ENCODE measurements around the gene JMJD1C.
A peak's percentile ranks its signal among the peaks of the same experiment; 100 is the strongest.

Gene JMJD1C

GRCh38 chr10:63206997-63207811, 258.6 kb downstream of the JMJD1C start:
- H3K4me3 ChIP-seq (ENCODE audit: low read length): no peak overlapping the region; the same call in 1 of the 2 replicates
- TF ChIP-seq ZNF274 (IDR thresholded peaks at IDR 0.05; ENCODE audit: low read depth, low read length): no peak

GRCh38 chr10:63206576-63206975, 259.2 kb downstream of the JMJD1C start:
- no peak overlapping the region for H3K4me3 ChIP-seq (ENCODE audit: low read length)
- no peak for TF ChIP-seq ZNF274 (IDR thresholded peaks at IDR 0.05; ENCODE audit: low read depth, low read length)

DNA sequence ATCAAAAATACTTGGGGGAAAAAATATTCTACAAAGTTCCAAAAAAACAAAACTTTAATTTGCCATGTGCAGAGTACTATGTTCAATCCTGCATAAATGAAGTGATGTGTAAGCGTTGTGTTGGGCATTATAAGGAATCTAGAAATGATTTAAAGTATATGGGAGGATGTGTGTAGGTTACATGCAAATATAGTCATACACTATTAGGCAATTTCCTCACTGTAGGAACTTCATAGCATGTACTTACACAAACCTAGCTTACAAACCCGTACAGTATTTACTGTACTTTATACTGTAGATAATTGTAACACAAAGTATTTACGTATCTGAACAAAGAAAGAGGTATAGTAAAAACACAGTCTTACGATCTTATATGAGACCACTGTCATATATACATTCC, 260.4 kb downstream of the JMJD1C start:
- no peak overlapping the region for H3K4me3 ChIP-seq (ENCODE audit: low read length)
- TF ChIP-seq ZNF274 (IDR thresholded peaks at IDR 0.05; ENCODE audit: low read depth, low read length): no peak

DNA sequence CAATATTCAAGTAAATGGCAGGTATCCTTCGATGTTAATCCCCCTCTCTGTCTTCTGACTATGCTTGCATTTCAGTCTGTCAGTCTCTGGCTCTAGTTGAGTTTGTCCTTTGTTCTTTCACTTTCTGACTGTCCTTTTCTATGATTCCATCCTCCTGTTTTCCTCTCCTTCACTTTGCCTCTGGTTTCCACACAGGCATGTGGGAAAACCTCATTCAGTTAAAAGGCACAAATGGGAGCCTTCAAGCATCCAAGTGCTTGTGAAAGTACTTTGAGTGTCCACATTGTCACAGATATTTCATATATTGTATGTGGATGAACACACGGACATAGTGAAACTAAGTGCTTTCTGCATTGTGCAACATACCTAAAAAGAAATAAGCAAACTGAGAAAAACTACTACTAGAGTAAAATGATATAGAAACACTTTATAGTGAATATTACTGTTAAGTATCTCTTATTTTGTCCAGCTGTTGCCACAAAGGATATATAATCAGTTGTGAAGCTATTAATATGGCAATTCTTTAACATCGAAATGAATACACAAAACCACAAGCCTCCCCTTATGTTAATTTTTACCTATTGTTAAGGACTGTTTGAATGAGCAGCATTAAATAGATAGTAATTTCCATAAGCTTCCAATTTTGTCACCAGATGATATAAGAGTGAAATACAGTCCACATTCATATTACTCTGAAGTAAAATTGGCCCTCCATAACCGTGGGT, 260.9 kb downstream of the JMJD1C start:
- peak overlapping the region; percentile 49 for H3K4me3 ChIP-seq (ENCODE audit: low read length)
- TF ChIP-seq ZNF274 (IDR thresholded peaks at IDR 0.05; ENCODE audit: low read depth, low read length): no peak

GRCh38 chr10:63201118-63201517, 264.7 kb downstream of the JMJD1C start:
- TF ChIP-seq ZNF274 (IDR thresholded peaks at IDR 0.05; ENCODE audit: low read depth, low read length): no peak

GRCh38 chr10:63200431-63200830, 265.3 kb downstream of the JMJD1C start:
- TF ChIP-seq ZNF274 (IDR thresholded peaks at IDR 0.05; ENCODE audit: low read depth, low read length): no peak
- no peak overlapping the region for H3K4me3 ChIP-seq (ENCODE audit: low read length)

More at GRCh38 chr10:63201118-63201517, 264.7 kb downstream of the JMJD1C start:
- H3K4me3 ChIP-seq (ENCODE audit: low read length): no peak overlapping the region

DNA sequence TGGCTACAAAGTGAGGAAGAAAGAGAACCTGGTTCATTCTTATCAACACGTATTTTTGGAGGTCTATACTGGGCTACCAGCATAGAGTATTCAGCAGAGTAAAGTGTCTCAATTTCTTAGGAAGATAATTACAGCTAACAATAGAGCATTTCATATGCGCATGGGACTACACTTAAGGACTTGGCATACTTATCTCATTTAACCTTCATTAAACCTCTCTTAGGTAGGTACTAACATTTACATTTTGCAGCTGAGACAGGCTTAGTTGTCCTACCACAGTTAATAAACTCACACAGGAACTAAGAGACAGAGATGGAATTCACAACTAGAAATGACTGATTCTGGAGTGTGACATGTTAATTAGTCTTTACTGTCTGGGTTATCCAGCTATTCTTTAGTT, 266.1 kb downstream of the JMJD1C start:
- no peak for TF ChIP-seq ZNF274 (IDR thresholded peaks at IDR 0.05; ENCODE audit: low read depth, low read length)
- H3K4me3 ChIP-seq (ENCODE audit: low read length): no peak overlapping the region

- H3K4me3 ChIP-seq (ENCODE audit: low read length): no peak overlapping the region
- no peak for TF ChIP-seq ZNF274 (IDR thresholded peaks at IDR 0.05; ENCODE audit: low read depth, low read length)
These were observed 268.3 kb downstream of the JMJD1C start for GRCh38 chr10:63197344-63198092.

DNA sequence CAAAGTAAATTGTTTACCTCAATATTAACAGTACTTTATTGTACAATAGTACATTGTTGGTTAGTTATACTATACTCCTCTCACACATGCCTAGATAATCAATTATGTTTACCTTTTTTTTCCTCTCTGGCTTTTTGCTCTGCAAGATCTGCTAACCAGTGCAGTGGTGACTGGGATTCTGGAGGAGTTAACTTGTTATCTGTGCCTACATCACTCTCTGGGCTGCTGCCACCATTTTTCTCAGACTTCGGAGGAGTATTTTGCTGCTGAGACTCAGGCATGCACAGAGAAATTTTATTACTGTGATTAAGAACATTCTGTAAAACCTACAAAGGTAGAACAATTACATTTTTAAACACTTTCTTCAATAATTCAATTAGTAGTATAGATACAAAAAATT, 273.0 kb downstream of the JMJD1C start:
- no peak overlapping the region for H3K4me3 ChIP-seq (ENCODE audit: low read length)
- no peak for TF ChIP-seq ZNF274 (IDR thresholded peaks at IDR 0.05; ENCODE audit: low read depth, low read length)

GRCh38 chr10:63175534-63175933, 290.2 kb downstream of the JMJD1C start:
- no peak for TF ChIP-seq ZNF274 (IDR thresholded peaks at IDR 0.05; ENCODE audit: low read depth, low read length)
- H3K4me3 ChIP-seq (ENCODE audit: low read length): no peak overlapping the region

DNA sequence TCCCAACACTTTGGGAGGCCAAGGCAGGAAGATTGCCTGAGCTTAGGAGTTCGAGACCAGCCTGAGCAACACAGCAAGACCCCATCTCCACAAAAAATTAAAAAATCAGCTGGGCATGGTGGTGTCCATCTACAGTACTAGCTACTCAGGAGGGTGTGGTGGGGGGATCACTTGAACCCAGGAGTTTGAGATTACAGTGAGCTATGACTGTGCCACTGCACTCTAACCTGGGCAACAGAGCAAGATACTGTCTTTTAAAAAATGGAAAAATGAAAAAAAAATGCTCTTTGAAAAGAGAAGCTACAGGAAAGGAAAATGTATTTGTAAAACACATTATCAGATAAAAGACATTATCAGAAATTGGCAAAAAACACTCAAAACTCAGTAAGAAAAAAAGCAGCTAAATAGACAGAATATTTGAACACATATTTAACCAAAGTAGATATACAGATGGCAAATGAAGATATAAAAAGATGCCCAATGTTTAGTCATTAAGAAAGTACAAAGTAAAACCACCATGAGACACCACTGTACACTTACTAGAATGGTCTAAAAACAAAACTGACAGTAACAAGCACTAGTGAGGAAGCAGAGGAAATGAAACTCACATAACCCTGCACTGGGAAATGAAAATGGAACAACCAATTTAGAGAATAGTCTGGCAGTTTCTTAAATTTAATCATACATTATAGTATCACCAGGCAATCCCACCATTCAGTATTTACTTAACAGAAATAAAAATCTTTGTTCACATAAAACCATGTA, 292.1 kb downstream of the JMJD1C start:
- TF ChIP-seq ZNF274 (IDR thresholded peaks at IDR 0.05; ENCODE audit: low read depth, low read length): no peak
- peak overlapping the region; percentile 52; the same call in 1 of the 2 replicates for H3K4me3 ChIP-seq (ENCODE audit: low read length)

- H3K4me3 ChIP-seq (ENCODE audit: low read length): no peak overlapping the region
- TF ChIP-seq ZNF274 (IDR thresholded peaks at IDR 0.05; ENCODE audit: low read depth, low read length): no peak
These were observed 293.9 kb downstream of the JMJD1C start for GRCh38 chr10:63171926-63172325.

GRCh38 chr10:63171255-63171855, 294.4 kb downstream of the JMJD1C start:
- TF ChIP-seq ZNF274 (IDR thresholded peaks at IDR 0.05; ENCODE audit: low read depth, low read length): no peak

More at GRCh38 chr10:63171255-63171855, 294.4 kb downstream of the JMJD1C start:
- no peak overlapping the region for H3K4me3 ChIP-seq (ENCODE audit: low read length)
